ENCODE data around the gene PRSS53.

Gene PRSS53

DNA sequence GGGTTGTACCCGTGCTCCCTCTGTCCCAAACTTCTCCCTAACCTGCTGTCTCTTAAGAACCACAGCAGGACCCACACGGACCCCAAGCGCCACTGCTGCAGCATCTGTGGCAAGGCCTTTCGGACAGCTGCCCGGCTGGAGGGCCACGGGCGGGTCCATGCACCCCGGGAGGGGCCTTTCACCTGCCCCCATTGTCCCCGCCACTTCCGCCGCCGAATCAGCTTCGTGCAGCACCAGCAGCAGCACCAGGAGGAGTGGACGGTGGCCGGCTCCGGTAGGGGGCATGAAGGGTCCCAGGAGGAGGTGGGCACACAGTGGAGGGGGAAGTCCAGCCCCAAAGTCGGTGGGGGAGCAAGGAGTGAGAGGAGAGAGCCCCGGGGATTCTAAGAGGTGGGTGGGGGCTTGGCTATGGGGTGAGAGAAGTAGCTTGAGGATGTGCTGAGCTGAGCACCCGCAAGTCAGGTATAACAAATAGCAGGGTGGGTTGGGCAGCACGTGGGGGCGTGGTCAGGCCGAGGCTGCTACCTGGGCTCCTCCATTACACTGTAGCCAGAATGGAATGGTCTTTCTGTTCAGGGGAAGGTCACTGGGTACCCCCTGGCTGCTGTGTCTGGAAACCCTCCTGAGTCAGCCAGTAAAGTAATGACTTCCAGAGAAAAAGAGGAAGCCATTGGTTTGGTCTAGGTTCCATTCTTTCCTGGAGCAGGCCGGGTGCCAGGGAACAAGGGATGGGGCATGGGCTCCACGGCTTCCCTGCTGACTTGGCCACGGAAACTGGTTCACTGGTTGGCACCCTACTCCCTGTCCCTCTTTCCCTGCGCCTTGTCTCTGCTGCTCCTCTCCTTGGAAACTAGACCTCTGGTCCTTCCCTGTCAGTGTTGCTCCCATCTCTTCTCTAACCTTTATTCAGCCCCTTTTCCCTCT, 7.1 kb downstream of the PRSS53 start:
- WGBS (ENCODE audit: extremely low coverage, insufficient coverage, insufficient read length), result no CpG with 5 or more reads among the region's 26 CpGs
- Histone ChIP-seq H3K9me3 (ENCODE audit: insufficient read depth, low read depth, low read length) (no peaks in the 10 kb centered on the region), H3K4me3 (ENCODE audit: low read depth, low read length) (no peak overlapping the region), H3K4ac (ENCODE audit: low read depth, low read length) (no peak overlapping the region), H3K79me1 (ENCODE audit: low read length) (no peaks in the 10 kb centered on the region), H3K23ac (ENCODE audit: low read length) (no peak overlapping the region), H2AFZ (ENCODE audit: insufficient read depth, low read length, poor library complexity) (no peak overlapping the region), H2BK12ac (ENCODE audit: low read length) (no peak overlapping the region), H3K18ac (ENCODE audit: low read length) (no peak overlapping the region), H3K4me1 (ENCODE audit: control insufficient read depth in 1 of 2, insufficient read depth in 2 of 2, low read length in 2 of 2) (no peaks in the 10 kb centered on the region), H3K36me3 (ENCODE audit: control insufficient read depth in 1 of 2, insufficient read depth in 2 of 2, low read length in 2 of 2) (peaks cover 63 to 83% of the 10 kb centered on the region in 2 experiments), H4K8ac (ENCODE audit: low read depth, low read length) (no peak overlapping the region), H2BK5ac (ENCODE audit: low read depth, low read length, poor library complexity) (no peak overlapping the region), H3K79me2 (ENCODE audit: control insufficient read depth, insufficient read depth, low read length, poor library complexity) (no peaks in the 10 kb centered on the region), H4K91ac (ENCODE audit: low read depth, low read length) (no peak overlapping the region), H2AK5ac (ENCODE audit: low read length) (no peak overlapping the region), H3K27ac (ENCODE audit: low read depth, low read length) (no peak overlapping the region), H3K14ac (ENCODE audit: low read length) (no peak overlapping the region), H2BK120ac (ENCODE audit: insufficient read depth, low read length, poor library complexity) (no peak overlapping the region), H4K12ac (ENCODE audit: low read depth, low read length) (no peak overlapping the region), H3K4me2 (ENCODE audit: low read length) (no peak overlapping the region), H3K9ac (ENCODE audit: low read length) (no peak overlapping the region), H3K27me3 (ENCODE audit: insufficient read depth, low read length) (no peaks in the 10 kb centered on the region)
- DNase-seq, result no peak

DNA sequence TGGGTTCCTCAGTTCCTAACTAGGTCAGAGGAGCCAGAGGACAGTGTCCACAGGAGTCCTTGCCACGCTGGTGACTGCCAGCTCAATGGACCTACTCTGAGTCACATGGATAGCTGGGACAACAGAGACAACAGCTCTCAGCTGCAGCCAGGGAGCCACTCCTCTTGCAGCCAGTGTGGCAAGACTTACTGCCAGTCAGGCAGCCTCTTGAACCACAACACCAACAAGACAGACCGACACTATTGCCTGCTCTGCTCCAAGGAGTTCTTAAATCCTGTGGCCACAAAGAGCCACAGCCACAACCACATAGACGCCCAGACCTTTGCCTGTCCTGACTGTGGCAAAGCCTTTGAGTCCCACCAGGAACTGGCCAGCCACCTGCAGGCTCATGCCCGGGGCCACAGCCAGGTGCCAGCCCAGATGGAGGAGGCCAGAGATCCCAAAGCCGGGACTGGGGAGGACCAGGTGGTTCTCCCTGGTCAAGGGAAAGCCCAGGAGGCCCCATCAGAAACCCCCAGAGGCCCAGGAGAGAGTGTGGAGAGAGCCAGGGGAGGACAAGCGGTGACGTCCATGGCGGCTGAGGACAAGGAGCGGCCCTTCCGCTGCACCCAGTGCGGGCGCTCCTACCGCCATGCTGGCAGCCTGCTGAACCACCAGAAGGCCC, 7.9 kb downstream of the PRSS53 start:
- H2AFZ ChIP-seq (ENCODE audit: insufficient read depth, low read length, poor library complexity), result no peak overlapping the region
- no peak overlapping the region for H4K91ac ChIP-seq (ENCODE audit: low read depth, low read length)
- peaks cover 71 to 89% of the 10 kb centered on the region in 2 experiments for H3K36me3 ChIP-seq (ENCODE audit: control insufficient read depth in 1 of 2, insufficient read depth in 2 of 2, low read length in 2 of 2)
- H3K27me3 ChIP-seq (ENCODE audit: insufficient read depth, low read length), result no peaks in the 10 kb centered on the region
- no peaks in the 10 kb centered on the region for H3K9me3 ChIP-seq (ENCODE audit: insufficient read depth, low read depth, low read length)
- no peaks in the 10 kb centered on the region for H3K79me1 ChIP-seq (ENCODE audit: low read length)
- H4K12ac ChIP-seq (ENCODE audit: low read depth, low read length), result no peak overlapping the region
- no peak overlapping the region for H2AK5ac ChIP-seq (ENCODE audit: low read length)
- no peak overlapping the region for H3K18ac ChIP-seq (ENCODE audit: low read length)
- no peak overlapping the region for H2BK5ac ChIP-seq (ENCODE audit: low read depth, low read length, poor library complexity)
- DNase-seq, result no peak
- no peaks in the 10 kb centered on the region for H3K79me2 ChIP-seq (ENCODE audit: control insufficient read depth, insufficient read depth, low read length, poor library complexity)
- H3K4me2 ChIP-seq (ENCODE audit: low read length), result no peak overlapping the region
- H3K4me3 ChIP-seq (ENCODE audit: low read depth, low read length), result no peak overlapping the region
- no peaks in the 10 kb centered on the region for H3K4me1 ChIP-seq (ENCODE audit: control insufficient read depth in 1 of 2, insufficient read depth in 2 of 2, low read length in 2 of 2)
- WGBS (ENCODE audit: extremely low coverage, insufficient coverage, insufficient read length), result no CpG with 5 or more reads among the region's 13 CpGs
- H3K9ac ChIP-seq (ENCODE audit: low read length), result no peak overlapping the region
- no peak overlapping the region for H3K4ac ChIP-seq (ENCODE audit: low read depth, low read length)
- no peak overlapping the region for H3K23ac ChIP-seq (ENCODE audit: low read length)
- no peak overlapping the region for H3K27ac ChIP-seq (ENCODE audit: low read depth, low read length)
- no peak overlapping the region for H3K14ac ChIP-seq (ENCODE audit: low read length)
- H4K8ac ChIP-seq (ENCODE audit: low read depth, low read length), result no peak overlapping the region
- no peak overlapping the region for H2BK12ac ChIP-seq (ENCODE audit: low read length)
- no peak overlapping the region for H2BK120ac ChIP-seq (ENCODE audit: insufficient read depth, low read length, poor library complexity)

DNA sequence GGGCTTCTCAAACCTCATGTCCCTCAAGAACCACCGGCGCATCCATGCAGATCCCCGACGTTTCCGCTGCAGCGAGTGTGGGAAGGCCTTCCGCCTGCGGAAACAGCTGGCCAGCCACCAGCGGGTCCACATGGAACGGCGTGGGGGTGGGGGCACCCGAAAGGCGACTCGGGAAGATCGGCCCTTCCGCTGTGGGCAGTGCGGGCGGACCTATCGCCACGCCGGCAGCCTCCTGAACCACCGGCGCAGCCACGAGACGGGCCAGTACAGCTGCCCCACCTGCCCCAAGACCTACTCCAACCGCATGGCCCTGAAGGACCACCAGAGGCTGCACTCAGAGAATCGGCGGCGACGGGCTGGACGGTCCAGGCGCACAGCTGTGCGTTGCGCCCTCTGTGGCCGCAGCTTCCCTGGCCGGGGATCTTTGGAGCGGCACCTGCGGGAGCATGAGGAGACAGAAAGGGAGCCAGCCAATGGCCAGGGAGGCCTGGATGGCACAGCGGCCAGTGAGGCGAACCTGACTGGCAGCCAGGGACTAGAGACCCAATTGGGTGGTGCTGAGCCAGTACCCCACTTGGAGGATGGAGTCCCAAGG, 8.6 kb downstream of the PRSS53 start:
- no peaks in the 10 kb centered on the region for H3K9me3 ChIP-seq (ENCODE audit: insufficient read depth, low read depth, low read length)
- no peaks in the 10 kb centered on the region for H3K79me2 ChIP-seq (ENCODE audit: control insufficient read depth, insufficient read depth, low read length, poor library complexity)
- H3K4me3 ChIP-seq (ENCODE audit: low read depth, low read length), result no peak overlapping the region
- H3K9ac ChIP-seq (ENCODE audit: low read length), result no peak overlapping the region
- H2BK120ac ChIP-seq (ENCODE audit: insufficient read depth, low read length, poor library complexity), result no peak overlapping the region
- no peak overlapping the region for H3K14ac ChIP-seq (ENCODE audit: low read length)
- no peak overlapping the region for H3K4me2 ChIP-seq (ENCODE audit: low read length)
- H3K27me3 ChIP-seq (ENCODE audit: insufficient read depth, low read length), result no peaks in the 10 kb centered on the region
- H2BK5ac ChIP-seq (ENCODE audit: low read depth, low read length, poor library complexity), result no peak overlapping the region
- no peaks in the 10 kb centered on the region for H3K79me1 ChIP-seq (ENCODE audit: low read length)
- no peak overlapping the region for H4K91ac ChIP-seq (ENCODE audit: low read depth, low read length)
- no peaks in the 10 kb centered on the region for H3K4me1 ChIP-seq (ENCODE audit: control insufficient read depth in 1 of 2, insufficient read depth in 2 of 2, low read length in 2 of 2)
- H4K12ac ChIP-seq (ENCODE audit: low read depth, low read length), result no peak overlapping the region
- H4K8ac ChIP-seq (ENCODE audit: low read depth, low read length), result no peak overlapping the region
- H3K4ac ChIP-seq (ENCODE audit: low read depth, low read length), result no peak overlapping the region
- no peak for DNase-seq
- H2AK5ac ChIP-seq (ENCODE audit: low read length), result no peak overlapping the region
- no CpG with 5 or more reads among the region's 40 CpGs for WGBS (ENCODE audit: extremely low coverage, insufficient coverage, insufficient read length)
- H2BK12ac ChIP-seq (ENCODE audit: low read length), result no peak overlapping the region
- H3K36me3 ChIP-seq (ENCODE audit: control insufficient read depth in 1 of 2, insufficient read depth in 2 of 2, low read length in 2 of 2), result peaks cover 67 to 84% of the 10 kb centered on the region in 2 experiments
- no peak overlapping the region for H2AFZ ChIP-seq (ENCODE audit: insufficient read depth, low read length, poor library complexity)
- H3K27ac ChIP-seq (ENCODE audit: low read depth, low read length), result no peak overlapping the region
- H3K18ac ChIP-seq (ENCODE audit: low read length), result no peak overlapping the region
- no peak overlapping the region for H3K23ac ChIP-seq (ENCODE audit: low read length)

DNA sequence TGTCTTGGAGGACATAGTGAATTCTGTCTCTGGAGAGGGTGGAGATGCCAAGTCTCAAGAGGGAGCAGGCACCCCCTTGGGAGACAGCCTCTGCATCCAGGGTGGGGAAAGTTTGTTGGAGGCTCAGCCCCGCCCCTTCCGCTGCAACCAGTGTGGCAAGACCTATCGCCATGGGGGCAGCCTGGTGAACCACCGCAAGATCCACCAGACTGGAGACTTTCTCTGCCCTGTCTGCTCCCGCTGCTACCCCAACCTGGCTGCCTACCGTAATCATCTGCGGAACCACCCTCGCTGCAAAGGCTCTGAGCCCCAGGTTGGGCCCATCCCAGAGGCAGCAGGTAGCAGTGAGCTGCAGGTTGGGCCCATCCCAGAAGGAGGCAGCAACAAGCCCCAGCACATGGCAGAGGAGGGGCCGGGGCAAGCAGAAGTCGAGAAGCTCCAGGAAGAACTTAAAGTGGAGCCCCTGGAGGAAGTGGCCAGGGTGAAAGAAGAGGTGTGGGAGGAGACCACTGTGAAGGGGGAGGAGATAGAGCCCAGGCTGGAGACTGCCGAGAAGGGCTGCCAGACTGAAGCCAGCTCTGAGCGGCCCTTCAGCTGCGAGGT, 9.3 kb downstream of the PRSS53 start:
- Histone ChIP-seq H4K8ac (ENCODE audit: low read depth, low read length) (no peak overlapping the region), H3K79me2 (ENCODE audit: control insufficient read depth, insufficient read depth, low read length, poor library complexity) (peaks cover 5% of the 10 kb centered on the region), H4K12ac (ENCODE audit: low read depth, low read length) (no peak overlapping the region), H3K27ac (ENCODE audit: low read depth, low read length) (no peak overlapping the region), H3K4me1 (ENCODE audit: control insufficient read depth in 1 of 2, insufficient read depth in 2 of 2, low read length in 2 of 2) (no peaks in the 10 kb centered on the region), H3K36me3 (ENCODE audit: control insufficient read depth in 1 of 2, insufficient read depth in 2 of 2, low read length in 2 of 2) (peaks cover 67 to 78% of the 10 kb centered on the region in 2 experiments), H3K18ac (ENCODE audit: low read length) (no peak overlapping the region), H3K4me3 (ENCODE audit: low read depth, low read length) (no peak overlapping the region), H3K79me1 (ENCODE audit: low read length) (peaks cover 3% of the 10 kb centered on the region), H3K14ac (ENCODE audit: low read length) (no peak overlapping the region), H3K9me3 (ENCODE audit: insufficient read depth, low read depth, low read length) (no peaks in the 10 kb centered on the region), H2BK120ac (ENCODE audit: insufficient read depth, low read length, poor library complexity) (no peak overlapping the region), H2AK5ac (ENCODE audit: low read length) (no peak overlapping the region), H3K4ac (ENCODE audit: low read depth, low read length) (no peak overlapping the region), H3K27me3 (ENCODE audit: insufficient read depth, low read length) (no peaks in the 10 kb centered on the region), H2BK12ac (ENCODE audit: low read length) (no peak overlapping the region), H3K9ac (ENCODE audit: low read length) (no peak overlapping the region), H2BK5ac (ENCODE audit: low read depth, low read length, poor library complexity) (no peak overlapping the region), H3K23ac (ENCODE audit: low read length) (no peak overlapping the region), H3K4me2 (ENCODE audit: low read length) (no peak overlapping the region), H4K91ac (ENCODE audit: low read depth, low read length) (no peak overlapping the region), H2AFZ (ENCODE audit: insufficient read depth, low read length, poor library complexity) (no peak overlapping the region)
- DNase-seq, result no peak
- no CpG with 5 or more reads among the region's 13 CpGs for WGBS (ENCODE audit: extremely low coverage, insufficient coverage, insufficient read length)

Measured in trophoblast cell (in vitro differentiated cells and primary cell).